NB4 (cell line): Measurements from ENCODE around the gene ARFGEF3.

ENCODE experiments used
- POLR2A ChIP-seq: IDR thresholded peaks from 2 replicates; pipeline ENCODE4 v1.6.1; 2011; ENCODE audit warnings: mild to moderate bottlenecking; ENCODE audit not compliant: insufficient read length; ENCODE audit errors: extremely low read depth
- TF ChIP-seq, protein P1 (sequence below): IDR thresholded peaks from 2 replicates; pipeline ENCODE4 v1.6.1; 2011; ENCODE audit warnings: low read depth, low read length
- TF ChIP-seq, protein P2 (sequence below): IDR thresholded peaks from one replicate; pipeline ENCODE4 v1.5.1; 2012; ENCODE audit warnings: low read depth, low read length

DNA sequence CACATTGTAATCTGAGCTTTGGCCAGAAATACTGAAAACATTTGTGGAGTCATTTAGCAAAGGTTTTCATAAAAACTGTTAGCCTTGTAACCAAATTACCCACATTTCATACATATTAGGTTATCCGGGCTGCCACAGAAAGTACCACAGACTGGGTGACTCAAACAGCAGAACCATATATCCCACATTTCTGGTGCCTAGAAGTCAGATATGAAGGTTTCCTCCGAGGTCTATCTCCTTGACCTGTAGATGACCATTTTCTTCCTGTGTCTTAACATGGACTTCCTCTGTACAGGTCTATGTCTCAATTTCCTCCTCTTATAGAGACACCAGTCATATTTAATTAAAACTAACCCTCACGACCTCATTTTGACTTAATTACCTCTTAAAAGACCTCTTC is 166.5 kb downstream of the ARFGEF3 start:
- TF ChIP-seq, protein P1, sequence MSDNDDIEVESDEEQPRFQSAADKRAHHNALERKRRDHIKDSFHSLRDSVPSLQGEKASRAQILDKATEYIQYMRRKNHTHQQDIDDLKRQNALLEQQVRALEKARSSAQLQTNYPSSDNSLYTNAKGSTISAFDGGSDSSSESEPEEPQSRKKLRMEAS = no peak
- no peak for TF ChIP-seq POLR2A
- TF ChIP-seq, protein P2, sequence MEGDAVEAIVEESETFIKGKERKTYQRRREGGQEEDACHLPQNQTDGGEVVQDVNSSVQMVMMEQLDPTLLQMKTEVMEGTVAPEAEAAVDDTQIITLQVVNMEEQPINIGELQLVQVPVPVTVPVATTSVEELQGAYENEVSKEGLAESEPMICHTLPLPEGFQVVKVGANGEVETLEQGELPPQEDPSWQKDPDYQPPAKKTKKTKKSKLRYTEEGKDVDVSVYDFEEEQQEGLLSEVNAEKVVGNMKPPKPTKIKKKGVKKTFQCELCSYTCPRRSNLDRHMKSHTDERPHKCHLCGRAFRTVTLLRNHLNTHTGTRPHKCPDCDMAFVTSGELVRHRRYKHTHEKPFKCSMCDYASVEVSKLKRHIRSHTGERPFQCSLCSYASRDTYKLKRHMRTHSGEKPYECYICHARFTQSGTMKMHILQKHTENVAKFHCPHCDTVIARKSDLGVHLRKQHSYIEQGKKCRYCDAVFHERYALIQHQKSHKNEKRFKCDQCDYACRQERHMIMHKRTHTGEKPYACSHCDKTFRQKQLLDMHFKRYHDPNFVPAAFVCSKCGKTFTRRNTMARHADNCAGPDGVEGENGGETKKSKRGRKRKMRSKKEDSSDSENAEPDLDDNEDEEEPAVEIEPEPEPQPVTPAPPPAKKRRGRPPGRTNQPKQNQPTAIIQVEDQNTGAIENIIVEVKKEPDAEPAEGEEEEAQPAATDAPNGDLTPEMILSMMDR = no peak
